H9 (cell line): ENCODE data around the gene GCM1. TPM values are rescaled to one million over a fixed set of nuclear protein-coding genes. Genes with fewer than 3 reads are reported as not detected.
"Not testable (repeated sequence)": the region's sequence is repeated elsewhere in the genome, so short reads cannot be mapped to it uniquely, and the experiment has no call there.

Source experiments
- DNase-seq: peaks from one replicate; pipeline ENCODE4 v3.0.0-alpha.2; 2017
- H2AFZ ChIP-seq: one replicate; pipeline ENCODE4 v1.6.1; 2013; ENCODE audit warnings: mild to moderate bottlenecking, low read length, control low read depth, moderate library complexity
- H2AK5ac ChIP-seq: 2 replicates; pipeline ENCODE4 v1.6.1; 2013; ENCODE audit warnings: low read length, control low read depth, mixed read lengths; ENCODE audit not compliant: insufficient read length
- H2BK120ac ChIP-seq: one replicate; pipeline ENCODE4 v1.6.1; 2013; ENCODE audit warnings: low read depth, mild to moderate bottlenecking, low read length, control low read depth, inconsistent platforms; ENCODE audit not compliant: poor library complexity, severe bottlenecking
- H2BK12ac ChIP-seq: 2 replicates; pipeline ENCODE4 v1.6.1; 2013; ENCODE audit warnings: low read length, control low read depth, mixed read lengths, low read depth; ENCODE audit not compliant: insufficient read length
- H2BK15ac ChIP-seq: 2 replicates; pipeline ENCODE4 v1.6.1; 2013; ENCODE audit warnings: low read depth, low read length, control low read depth
- H2BK20ac ChIP-seq: one replicate; pipeline ENCODE4 v1.6.1; 2013; ENCODE audit warnings: low read depth, mild to moderate bottlenecking, low read length, control low read depth, inconsistent platforms; ENCODE audit not compliant: poor library complexity, severe bottlenecking
- H2BK5ac ChIP-seq: 2 replicates; pipeline ENCODE4 v1.6.1; 2013; ENCODE audit warnings: low read length, control low read depth, mixed read lengths; ENCODE audit not compliant: insufficient read length
- H3K14ac ChIP-seq: 2 replicates; pipeline ENCODE4 v1.6.1; 2013; ENCODE audit warnings: low read length, control low read depth; ENCODE audit not compliant: insufficient read depth
- H3K18ac ChIP-seq: 2 replicates; pipeline ENCODE4 v1.6.1; 2013; ENCODE audit warnings: low read depth, mild to moderate bottlenecking, mixed read lengths, low read length, control low read depth; ENCODE audit not compliant: insufficient read length
- H3K23ac ChIP-seq: 2 replicates; pipeline ENCODE4 v1.6.1; 2013; ENCODE audit warnings: low read length, control low read depth, mixed read lengths, low read depth; ENCODE audit not compliant: insufficient read length
- H3K23me2 ChIP-seq: 2 replicates; pipeline ENCODE4 v1.6.1; 2013; ENCODE audit warnings: low read depth, mild to moderate bottlenecking, mixed read lengths, low read length, control low read depth; ENCODE audit not compliant: insufficient read length, poor library complexity, severe bottlenecking
- H3K27ac ChIP-seq: 2 replicates; pipeline ENCODE4 v1.5.1; 2013; ENCODE audit warnings: low read length, control low read depth, mixed read lengths, low read depth; ENCODE audit not compliant: insufficient read length
- H3K27me3 ChIP-seq: 2 replicates; pipeline ENCODE4 v1.6.1; 2013; ENCODE audit warnings: low read length, control low read depth, inconsistent platforms; ENCODE audit not compliant: insufficient read depth
- H3K4ac ChIP-seq: 2 replicates; pipeline ENCODE4 v1.6.1; 2013; ENCODE audit warnings: low read depth, mild to moderate bottlenecking, control low read depth, inconsistent platforms, low read length, moderate library complexity
- H3K4me1 ChIP-seq: 2 replicates; pipeline ENCODE4 v1.6.1; 2013; ENCODE audit warnings: low read length, control low read depth, inconsistent platforms; ENCODE audit not compliant: insufficient read depth
- H3K4me2 ChIP-seq: 2 replicates; pipeline ENCODE4 v1.6.1; 2013; ENCODE audit warnings: low read length, control low read depth, mixed read lengths; ENCODE audit not compliant: insufficient read length, insufficient read depth
- H3K56ac ChIP-seq: 2 replicates; pipeline ENCODE4 v1.6.1; 2013; ENCODE audit warnings: low read depth, mild to moderate bottlenecking, mixed read lengths, low read length, control low read depth; ENCODE audit not compliant: insufficient read length
- H3K79me1 ChIP-seq: 2 replicates; pipeline ENCODE4 v1.6.1; 2013; ENCODE audit warnings: low read depth, mild to moderate bottlenecking, moderate library complexity, low read length, control low read depth, inconsistent platforms; ENCODE audit not compliant: insufficient read depth, poor library complexity, severe bottlenecking
- H3K79me2 ChIP-seq: 2 replicates; pipeline ENCODE4 v1.6.1; 2013; ENCODE audit warnings: low read length, control low read depth, inconsistent platforms; ENCODE audit not compliant: insufficient read depth
- H3K9ac ChIP-seq: 2 replicates; pipeline ENCODE4 v1.6.1; 2013; ENCODE audit warnings: low read length, control low read depth, mixed read lengths; ENCODE audit not compliant: insufficient read length; ENCODE audit errors: extremely low read depth
- H3K9me3 ChIP-seq: one replicate; pipeline ENCODE4 v1.6.1; 2013; ENCODE audit warnings: low read depth, low read length, inconsistent platforms; ENCODE audit not compliant: control insufficient read depth
- H3T11ph ChIP-seq: one replicate; pipeline ENCODE4 v1.6.1; 2013; ENCODE audit warnings: mild to moderate bottlenecking, low read length, control low read depth, inconsistent platforms
- H4K20me1 ChIP-seq: one replicate; pipeline ENCODE4 v1.6.1; 2013; ENCODE audit not compliant: control insufficient read depth, insufficient read length, insufficient read depth
- H4K5ac ChIP-seq: 2 replicates; pipeline ENCODE4 v1.6.1; 2013; ENCODE audit warnings: low read depth, mild to moderate bottlenecking, mixed read lengths, low read length, control low read depth; ENCODE audit not compliant: insufficient read length
- H4K8ac ChIP-seq: replicated peaks from 2 replicates; pipeline ENCODE4 v1.6.1; 2013; ENCODE audit warnings: low read length, control low read depth, mixed read lengths, low read depth; ENCODE audit not compliant: insufficient read length
- H4K91ac ChIP-seq: 2 replicates; pipeline ENCODE4 v1.6.1; 2013; ENCODE audit warnings: low read depth, mild to moderate bottlenecking, moderate library complexity, mixed read lengths, low read length, control low read depth; ENCODE audit not compliant: insufficient read length
- H3K27ac Mint-ChIP-seq, 3 experiments: 2 replicates in 2 of 3; 3 replicates in 1 of 3; pipeline ENCODE4 v1.8.0; 2020 to 2021; ENCODE audit warnings: mixed read lengths in 3 of 3, mild to moderate bottlenecking in 1 of 3, moderate library complexity in 1 of 3
- H3K27me3 Mint-ChIP-seq: 2 replicates; pipeline ENCODE4 v1.8.0; 2021; ENCODE audit warnings: low read depth, mild to moderate bottlenecking, moderate library complexity, mixed read lengths
- H3K36me3 Mint-ChIP-seq, 3 experiments: 2 replicates in 2 of 3; 3 replicates in 1 of 3; pipeline ENCODE4 v1.8.0; 2020 to 2021; ENCODE audit warnings: low read depth in 3 of 3, mixed read lengths in 3 of 3; ENCODE audit not compliant: insufficient read depth in 1 of 3
- H3K4me1 Mint-ChIP-seq, 2 experiments: 2 replicates each; pipeline ENCODE4 v1.8.0; 2020; ENCODE audit warnings: mixed read lengths in 2 of 2
- H3K4me3 Mint-ChIP-seq, 2 experiments: 2 replicates in 1 of 2; 3 replicates in 1 of 2; pipeline ENCODE4 v1.8.0; 2020 to 2021; ENCODE audit warnings: mild to moderate bottlenecking in 2 of 2, mixed read lengths in 2 of 2, moderate library complexity in 1 of 2
- H3K9me3 Mint-ChIP-seq, 2 experiments: 2 replicates in 1 of 2; 3 replicates in 1 of 2; pipeline ENCODE4 v1.8.0; 2020; ENCODE audit warnings: mild to moderate bottlenecking in 2 of 2, mixed read lengths in 2 of 2, moderate library complexity in 1 of 2
- WGBS: extraction: QIAGEN DNeasy Blood & Tissue Kit; methylation state at CpG from one replicate; pipeline ENCODE4 v1.1.7; 2013; ENCODE audit warnings: missing lambda C conversion rate, low lambda C conversion rate, mixed read lengths; ENCODE audit not compliant: insufficient read length; ENCODE audit errors: extremely low coverage; 5-methylcytosine and 5-hydroxymethylcytosine counted together
- total RNA-seq: library from RNA; stranded (reverse); gene quantifications from 2 replicates; pipeline ENCODE4 v1.2.1, GENCODE V29; 2021
- TF ChIP-seq, protein P1 (sequence below): fragments of 200-600 bp; sonication (generic); conservative IDR thresholded peaks from 3 replicates; pipeline ENCODE4 v1.8.0; 2021; ENCODE audit warnings: antibody characterized with exemption, mild to moderate bottlenecking

The GCM1 gene
- total RNA-seq, 1 experiment from 2014 or later = not detected

- no peak overlapping the region for H2BK120ac ChIP-seq
- no peak overlapping the region for H2BK5ac ChIP-seq
- H3K23me2 ChIP-seq = no peaks in the 10 kb centered on the region
- Mint-ChIP-seq H3K27ac (no peak overlapping the region), H3K4me3 (no peak overlapping the region), H3K27me3 (no peaks in the 10 kb centered on the region), H3K9me3 (peaks cover 3 to 6% of the 10 kb centered on the region in 2 experiments; a peak in 3 of 5 replicates), H3K36me3 (peaks cover 0 to 5% (median 0%) of the 10 kb centered on the region in 3 experiments; a peak in 3 of 7 replicates), H3K4me1 (no peaks in the 10 kb centered on the region)
- no peaks in the 10 kb centered on the region for H3K9me3 ChIP-seq
- no peak for DNase-seq
- H3K79me2 ChIP-seq = no peaks in the 10 kb centered on the region
- no peak overlapping the region for H4K91ac ChIP-seq
- no peak overlapping the region for H2BK20ac ChIP-seq
- H3K4ac ChIP-seq = no peak overlapping the region
- H3K4me1 ChIP-seq = no peaks in the 10 kb centered on the region
- H4K8ac ChIP-seq = no peak overlapping the region
- H3T11ph ChIP-seq = no peak overlapping the region
- H3K14ac ChIP-seq = no peak overlapping the region
- H3K56ac ChIP-seq = no peak overlapping the region
- no peak overlapping the region for H2BK15ac ChIP-seq
- no peak overlapping the region for H3K18ac ChIP-seq
- no peak overlapping the region for H3K27ac ChIP-seq
- H3K4me2 ChIP-seq = no peak overlapping the region
- no peaks in the 10 kb centered on the region for H3K79me1 ChIP-seq
- H2AFZ ChIP-seq = no peak overlapping the region
- no CpG with 5 or more reads among the region's 2 CpGs for WGBS
- no peak overlapping the region for H3K9ac ChIP-seq
- H4K20me1 ChIP-seq = no peaks in the 10 kb centered on the region
- H3K23ac ChIP-seq = no peak overlapping the region
- H3K27me3 ChIP-seq = no peaks in the 10 kb centered on the region
- H2AK5ac ChIP-seq = no peak overlapping the region
- H4K5ac ChIP-seq = no peak overlapping the region
- H2BK12ac ChIP-seq = no peak overlapping the region
- TF ChIP-seq, protein P1, sequence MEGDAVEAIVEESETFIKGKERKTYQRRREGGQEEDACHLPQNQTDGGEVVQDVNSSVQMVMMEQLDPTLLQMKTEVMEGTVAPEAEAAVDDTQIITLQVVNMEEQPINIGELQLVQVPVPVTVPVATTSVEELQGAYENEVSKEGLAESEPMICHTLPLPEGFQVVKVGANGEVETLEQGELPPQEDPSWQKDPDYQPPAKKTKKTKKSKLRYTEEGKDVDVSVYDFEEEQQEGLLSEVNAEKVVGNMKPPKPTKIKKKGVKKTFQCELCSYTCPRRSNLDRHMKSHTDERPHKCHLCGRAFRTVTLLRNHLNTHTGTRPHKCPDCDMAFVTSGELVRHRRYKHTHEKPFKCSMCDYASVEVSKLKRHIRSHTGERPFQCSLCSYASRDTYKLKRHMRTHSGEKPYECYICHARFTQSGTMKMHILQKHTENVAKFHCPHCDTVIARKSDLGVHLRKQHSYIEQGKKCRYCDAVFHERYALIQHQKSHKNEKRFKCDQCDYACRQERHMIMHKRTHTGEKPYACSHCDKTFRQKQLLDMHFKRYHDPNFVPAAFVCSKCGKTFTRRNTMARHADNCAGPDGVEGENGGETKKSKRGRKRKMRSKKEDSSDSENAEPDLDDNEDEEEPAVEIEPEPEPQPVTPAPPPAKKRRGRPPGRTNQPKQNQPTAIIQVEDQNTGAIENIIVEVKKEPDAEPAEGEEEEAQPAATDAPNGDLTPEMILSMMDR = no peak
Observed at GRCh38 chr6:53159558-53159957, 10.9 kb upstream of the GCM1 start.

- not testable (repeated sequence) for H3K23ac ChIP-seq, H2BK15ac ChIP-seq, H4K5ac ChIP-seq, H3K56ac ChIP-seq, H3K36me3 Mint-ChIP-seq, H3K18ac ChIP-seq, H3K14ac ChIP-seq, H2AK5ac ChIP-seq, H3K23me2 ChIP-seq, H2BK5ac ChIP-seq, H3K27ac ChIP-seq, H4K8ac ChIP-seq, H2BK120ac ChIP-seq, H3K9me3 Mint-ChIP-seq, H3K79me1 ChIP-seq, H3K4me1 Mint-ChIP-seq, H3T11ph ChIP-seq, H2BK12ac ChIP-seq, H3K4me3 Mint-ChIP-seq, H4K20me1 ChIP-seq, H3K4me2 ChIP-seq, H3K27ac Mint-ChIP-seq, H3K9ac ChIP-seq, H3K79me2 ChIP-seq, H3K4me1 ChIP-seq, H3K9me3 ChIP-seq, H3K27me3 ChIP-seq, H4K91ac ChIP-seq, DNase-seq, H2BK20ac ChIP-seq, H3K4ac ChIP-seq, H2AFZ ChIP-seq, H3K27me3 Mint-ChIP-seq
- WGBS = no CpG with 5 or more reads among the region's 6 CpGs
Observed at GRCh38 chr6:53158076-53158475, 9.4 kb upstream of the GCM1 start.
